HEK293 (cell line): ENCODE data around the gene CLEC12A.
A peak's percentile ranks its signal among the peaks of the same experiment; 100 is the strongest.
"Not testable (repeated sequence)": the region's sequence is repeated elsewhere in the genome, so short reads cannot be mapped to it uniquely, and the experiment has no call there.

ENCODE experiments used
- CTCF ChIA-PET: fragments of 350-600 bp; formaldehyde crosslinking; extraction: SDS; loops from one replicate; lab custom pipeline; 2021; ENCODE audit warnings: antibody characterized with exemption; lab: Yijun Ruan, JAX
- POLR2A ChIA-PET: fragments of 300-600 bp; formaldehyde crosslinking; extraction: SDS; loops from one replicate; lab custom pipeline; 2020; ENCODE audit warnings: antibody characterized with exemption, inconsistent platforms; lab: Yijun Ruan, JAX
- H3K27ac ChIP-seq: fragments of 200-500 bp; sonication (Bioruptor generic); 2 replicates; pipeline ENCODE4 v1.5.1; 2014; ENCODE audit warnings: low read depth, low read length, control low read depth, inconsistent platforms; ENCODE audit errors: extremely low read depth
- H3K36me3 ChIP-seq, 2 experiments: fragments of 200-500 bp in 1 of 2; sonication (Bioruptor generic) in 1 of 2; 1 replicate in 1 of 2; 2 replicates in 1 of 2; pipeline ENCODE4 v1.5.1; 2014 to 2017; ENCODE audit warnings: inconsistent platforms in 2 of 2, low read length in 2 of 2; ENCODE audit not compliant: control insufficient read depth in 2 of 2, insufficient read depth in 1 of 2
- H3K4me1 ChIP-seq: fragments of 200-500 bp; sonication (Bioruptor generic); 2 replicates; pipeline ENCODE4 v1.5.1; 2014; ENCODE audit warnings: mild to moderate bottlenecking, low read length, inconsistent platforms; ENCODE audit not compliant: control insufficient read depth, insufficient read depth
- H3K4me3 ChIP-seq: 2 replicates; pipeline ENCODE4 v1.5.1; 2011; ENCODE audit warnings: low read depth, mild to moderate bottlenecking, control low read depth, low read length, moderate library complexity
- H3K9me3 ChIP-seq: fragments of 200-500 bp; sonication (Bioruptor generic); 2 replicates; pipeline ENCODE4 v1.5.1; 2014; ENCODE audit warnings: low read depth, low read length, inconsistent platforms; ENCODE audit not compliant: control insufficient read depth, insufficient read depth
- GLI4 ChIP-seq: fragments of 450-650 bp; formaldehyde crosslinking; IDR thresholded peaks from 2 replicates; pipeline ENCODE4 v1.5.1; 2016; ENCODE audit warnings: missing biosample characterization, missing genetic modification characterization
- KLF9 ChIP-seq: fragments of 450-650 bp; formaldehyde crosslinking; IDR thresholded peaks from 2 replicates; pipeline ENCODE4 v1.5.1; 2016; ENCODE audit warnings: missing biosample characterization, missing genetic modification characterization, low read depth
- MEIS1 ChIP-seq: sonication (generic); formaldehyde crosslinking; IDR thresholded peaks from 2 replicates; pipeline ENCODE4 v1.8.1; 2022; ENCODE audit warnings: missing genetic modification reagents, mild to moderate bottlenecking, borderline replicate concordance
- MZF1 ChIP-seq: fragments of 450-650 bp; formaldehyde crosslinking; IDR thresholded peaks from 2 replicates; pipeline ENCODE4 v1.5.1; 2017; ENCODE audit warnings: missing biosample characterization, missing genetic modification characterization, borderline replicate concordance
- REPIN1 ChIP-seq: fragments of 450-650 bp; formaldehyde crosslinking; IDR thresholded peaks from 2 replicates; pipeline ENCODE4 v1.5.1; 2017; ENCODE audit warnings: missing biosample characterization, missing genetic modification characterization, low read depth
- SETDB1 ChIP-seq: IDR thresholded peaks from one replicate; pipeline ENCODE4 v1.6.1; 2017; ENCODE audit warnings: mild to moderate bottlenecking, low read length, moderate library complexity, mixed read lengths; ENCODE audit not compliant: insufficient read length
- TRIM28 ChIP-seq: IDR thresholded peaks from 2 replicates; pipeline ENCODE4 v1.6.1; 2011; ENCODE audit warnings: low read length, control low read depth, borderline replicate concordance
- YY1 ChIP-seq: fragments of 450-650 bp; formaldehyde crosslinking; IDR thresholded peaks from 2 replicates; pipeline ENCODE4 v1.5.1; 2018; ENCODE audit warnings: missing biosample characterization, missing genetic modification characterization
- YY2 ChIP-seq: fragments of 450-650 bp; formaldehyde crosslinking; IDR thresholded peaks from 2 replicates; pipeline ENCODE4 v1.5.1; 2016; ENCODE audit warnings: missing biosample characterization, missing genetic modification characterization
- ZNF146 ChIP-seq: fragments of 450-650 bp; formaldehyde crosslinking; IDR thresholded peaks from 2 replicates; pipeline ENCODE4 v1.5.1; 2016; ENCODE audit warnings: missing biosample characterization, missing genetic modification characterization
- ZNF175 ChIP-seq: fragments of 450-650 bp; formaldehyde crosslinking; IDR thresholded peaks from 2 replicates; pipeline ENCODE4 v1.5.1; 2016; ENCODE audit warnings: missing biosample characterization, missing genetic modification characterization
- ZNF23 ChIP-seq: fragments of 450-650 bp; formaldehyde crosslinking; IDR thresholded peaks from 2 replicates; pipeline ENCODE4 v1.5.1; 2016; ENCODE audit warnings: missing biosample characterization, missing genetic modification characterization, borderline replicate concordance
- ZNF248 ChIP-seq: fragments of 450-650 bp; formaldehyde crosslinking; IDR thresholded peaks from 2 replicates; pipeline ENCODE4 v1.5.1; 2017; ENCODE audit warnings: missing biosample characterization, missing genetic modification characterization
- ZNF292 ChIP-seq: fragments of 450-650 bp; formaldehyde crosslinking; IDR thresholded peaks from 2 replicates; pipeline ENCODE4 v1.5.1; 2016; ENCODE audit warnings: low read depth, missing biosample characterization, missing genetic modification characterization, borderline replicate concordance
- ZNF302 ChIP-seq: fragments of 450-650 bp; formaldehyde crosslinking; IDR thresholded peaks from 2 replicates; pipeline ENCODE4 v1.5.1; 2016; ENCODE audit warnings: missing biosample characterization, missing genetic modification characterization, low read depth
- ZNF366 ChIP-seq: fragments of 450-650 bp; formaldehyde crosslinking; conservative IDR thresholded peaks from 2 replicates; pipeline ENCODE4 v1.5.1; 2016; ENCODE audit warnings: missing biosample characterization, missing genetic modification characterization
- ZNF391 ChIP-seq: fragments of 450-650 bp; formaldehyde crosslinking; IDR thresholded peaks from 2 replicates; pipeline ENCODE4 v1.5.1; 2016; ENCODE audit warnings: low read depth, missing biosample characterization, missing genetic modification characterization, borderline replicate concordance
- ZNF404 ChIP-seq: fragments of 450-650 bp; formaldehyde crosslinking; IDR thresholded peaks from 2 replicates; pipeline ENCODE4 v1.5.1; 2017; ENCODE audit warnings: missing biosample characterization, missing genetic modification characterization
- ZNF433 ChIP-seq: fragments of 450-650 bp; formaldehyde crosslinking; IDR thresholded peaks from 2 replicates; pipeline ENCODE4 v1.5.1; 2016; ENCODE audit warnings: missing biosample characterization, missing genetic modification characterization, low read depth
- ZNF530 ChIP-seq: fragments of 450-650 bp; formaldehyde crosslinking; IDR thresholded peaks from 2 replicates; pipeline ENCODE4 v1.5.1; 2016; ENCODE audit warnings: low read depth, missing biosample characterization, missing genetic modification characterization
- ZNF571 ChIP-seq: fragments of 450-650 bp; formaldehyde crosslinking; IDR thresholded peaks from 2 replicates; pipeline ENCODE4 v1.5.0; 2017; ENCODE audit warnings: missing biosample characterization, missing genetic modification characterization
- ZNF585B ChIP-seq: fragments of 450-650 bp; formaldehyde crosslinking; IDR thresholded peaks from 2 replicates; pipeline ENCODE4 v1.5.1; 2016; ENCODE audit warnings: missing biosample characterization, missing genetic modification characterization
- ZNF596 ChIP-seq: fragments of 450-650 bp; IDR thresholded peaks from 2 replicates; pipeline ENCODE4 v1.5.0; 2018; ENCODE audit warnings: missing biosample characterization, mild to moderate bottlenecking, missing genetic modification characterization, moderate library complexity
- TF ChIP-seq, protein P1 (sequence below): fragments of 450-650 bp; formaldehyde crosslinking; conservative IDR thresholded peaks from 2 replicates; pipeline ENCODE4 v1.5.1; 2016; ENCODE audit warnings: low read depth, missing biosample characterization, missing genetic modification characterization
- TF ChIP-seq, protein P2 (sequence below): fragments of 450-650 bp; IDR thresholded peaks from 2 replicates; pipeline ENCODE4 v1.5.1; 2018; ENCODE audit warnings: missing biosample characterization, mild to moderate bottlenecking, missing genetic modification characterization
- TF ChIP-seq, protein P3 (sequence below): fragments of 450-650 bp; formaldehyde crosslinking; IDR thresholded peaks from 2 replicates; pipeline ENCODE4 v1.5.1; 2016; ENCODE audit warnings: missing biosample characterization, missing genetic modification characterization
- TF ChIP-seq, protein P4 (sequence below): fragments of 450-650 bp; formaldehyde crosslinking; IDR thresholded peaks from 2 replicates; pipeline ENCODE4; 2016; ENCODE audit warnings: missing biosample characterization, missing genetic modification characterization
- TF ChIP-seq, protein P5 (sequence below): fragments of 450-650 bp; formaldehyde crosslinking; IDR thresholded peaks from 2 replicates; pipeline ENCODE4 v1.5.1; 2016; ENCODE audit warnings: missing biosample characterization, missing genetic modification characterization

Gene CLEC12A

DNA sequence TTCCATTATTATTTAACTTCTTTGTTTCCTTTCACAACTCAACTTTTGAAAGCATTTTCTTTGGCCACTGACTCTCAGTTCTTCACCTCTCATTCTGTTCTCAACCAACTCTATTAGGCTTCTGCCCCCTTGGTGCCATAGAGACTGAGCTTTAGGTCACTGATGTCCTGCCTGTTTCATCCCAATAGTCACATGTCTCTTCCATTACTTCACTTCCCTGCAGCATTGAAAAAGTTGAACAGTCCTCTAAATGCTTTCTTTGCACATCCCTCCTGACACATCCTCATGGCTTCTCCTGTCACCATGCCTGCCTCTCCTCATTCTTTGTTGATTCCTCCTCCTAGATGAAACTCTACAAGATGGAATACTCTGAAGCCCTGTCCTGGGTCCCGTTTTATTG is 2.7 kb downstream of the CLEC12A start (continued):
- TF ChIP-seq ZNF248 (tag by site-specific recombination) (no peak), ZNF530 (no peak), ZNF596 (tag by site-specific recombination) (no peak), ZNF302 (tag by site-specific recombination) (no peak), ZNF175 (tag by site-specific recombination) (no peak), MZF1 (tag by site-specific recombination) (no peak), KLF9 (no peak)
- TF ChIP-seq, protein P1, sequence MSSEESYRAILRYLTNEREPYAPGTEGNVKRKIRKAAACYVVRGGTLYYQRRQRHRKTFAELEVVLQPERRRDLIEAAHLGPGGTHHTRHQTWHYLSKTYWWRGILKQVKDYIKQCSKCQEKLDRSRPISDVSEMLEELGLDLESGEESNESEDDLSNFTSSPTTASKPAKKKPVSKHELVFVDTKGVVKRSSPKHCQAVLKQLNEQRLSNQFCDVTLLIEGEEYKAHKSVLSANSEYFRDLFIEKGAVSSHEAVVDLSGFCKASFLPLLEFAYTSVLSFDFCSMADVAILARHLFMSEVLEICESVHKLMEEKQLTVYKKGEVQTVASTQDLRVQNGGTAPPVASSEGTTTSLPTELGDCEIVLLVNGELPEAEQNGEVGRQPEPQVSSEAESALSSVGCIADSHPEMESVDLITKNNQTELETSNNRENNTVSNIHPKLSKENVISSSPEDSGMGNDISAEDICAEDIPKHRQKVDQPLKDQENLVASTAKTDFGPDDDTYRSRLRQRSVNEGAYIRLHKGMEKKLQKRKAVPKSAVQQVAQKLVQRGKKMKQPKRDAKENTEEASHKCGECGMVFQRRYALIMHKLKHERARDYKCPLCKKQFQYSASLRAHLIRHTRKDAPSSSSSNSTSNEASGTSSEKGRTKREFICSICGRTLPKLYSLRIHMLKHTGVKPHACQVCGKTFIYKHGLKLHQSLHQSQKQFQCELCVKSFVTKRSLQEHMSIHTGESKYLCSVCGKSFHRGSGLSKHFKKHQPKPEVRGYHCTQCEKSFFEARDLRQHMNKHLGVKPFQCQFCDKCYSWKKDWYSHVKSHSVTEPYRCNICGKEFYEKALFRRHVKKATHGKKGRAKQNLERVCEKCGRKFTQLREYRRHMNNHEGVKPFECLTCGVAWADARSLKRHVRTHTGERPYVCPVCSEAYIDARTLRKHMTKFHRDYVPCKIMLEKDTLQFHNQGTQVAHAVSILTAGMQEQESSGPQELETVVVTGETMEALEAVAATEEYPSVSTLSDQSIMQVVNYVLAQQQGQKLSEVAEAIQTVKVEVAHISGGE: no peak
- TF ChIP-seq, protein P2, sequence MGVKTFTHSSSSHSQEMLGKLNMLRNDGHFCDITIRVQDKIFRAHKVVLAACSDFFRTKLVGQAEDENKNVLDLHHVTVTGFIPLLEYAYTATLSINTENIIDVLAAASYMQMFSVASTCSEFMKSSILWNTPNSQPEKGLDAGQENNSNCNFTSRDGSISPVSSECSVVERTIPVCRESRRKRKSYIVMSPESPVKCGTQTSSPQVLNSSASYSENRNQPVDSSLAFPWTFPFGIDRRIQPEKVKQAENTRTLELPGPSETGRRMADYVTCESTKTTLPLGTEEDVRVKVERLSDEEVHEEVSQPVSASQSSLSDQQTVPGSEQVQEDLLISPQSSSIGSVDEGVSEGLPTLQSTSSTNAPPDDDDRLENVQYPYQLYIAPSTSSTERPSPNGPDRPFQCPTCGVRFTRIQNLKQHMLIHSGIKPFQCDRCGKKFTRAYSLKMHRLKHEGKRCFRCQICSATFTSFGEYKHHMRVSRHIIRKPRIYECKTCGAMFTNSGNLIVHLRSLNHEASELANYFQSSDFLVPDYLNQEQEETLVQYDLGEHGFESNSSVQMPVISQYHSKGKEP (tag by site-specific recombination): no peak

DNA sequence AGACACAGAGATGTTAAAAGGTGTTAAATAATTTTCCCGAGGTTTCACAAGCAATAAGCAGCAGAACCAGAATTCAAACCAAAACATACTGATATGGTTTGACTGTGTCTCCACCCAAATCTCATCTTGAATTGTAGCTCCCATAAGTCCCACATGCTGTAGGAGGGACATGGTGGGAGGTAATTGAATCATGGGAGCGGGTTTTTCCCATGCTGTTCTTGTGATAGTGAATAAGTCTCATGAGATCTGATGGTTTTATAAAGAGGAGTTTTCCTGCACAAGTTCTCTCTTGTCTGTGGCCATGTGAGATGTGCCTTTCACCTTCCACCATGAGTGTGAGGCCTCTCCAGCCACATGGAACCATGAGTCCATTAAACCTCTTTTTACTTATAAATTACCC is 3.5 kb downstream of the CLEC12A start:
- CTCF ChIA-PET, H3K4me3 ChIP-seq, H3K27ac ChIP-seq, POLR2A ChIA-PET, H3K9me3 ChIP-seq, H3K4me1 ChIP-seq, H3K36me3 ChIP-seq: not testable (repeated sequence)

DNA sequence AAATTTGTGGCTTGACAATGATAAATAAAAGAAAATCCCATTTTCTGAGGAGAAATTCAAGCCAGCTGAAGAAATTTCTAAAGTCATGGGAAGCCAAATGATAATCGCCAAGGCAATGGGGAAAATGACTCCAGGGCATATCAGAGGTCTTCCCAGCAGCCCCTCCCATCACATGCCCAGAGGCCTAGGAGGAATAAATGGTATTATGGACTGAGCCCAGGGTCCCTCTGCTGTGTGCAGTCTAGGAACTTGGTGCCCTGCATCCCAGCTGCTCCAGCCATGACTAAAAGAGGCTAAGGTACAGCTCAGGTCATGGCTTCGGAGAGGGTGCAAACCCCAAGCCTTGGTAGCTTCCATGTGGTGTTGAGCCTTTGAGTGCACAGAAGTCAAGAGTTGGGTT is 4.4 kb downstream of the CLEC12A start:
- Histone ChIP-seq H3K4me1 (no peaks in the 10 kb centered on the region), H3K27ac (no peak overlapping the region), H3K4me3 (no peak overlapping the region), H3K9me3 (no peaks in the 10 kb centered on the region), H3K36me3 (no peaks in the 10 kb centered on the region)
- ChIA-PET CTCF (no interaction called here), POLR2A (no interaction called here)
- TF ChIP-seq YY1 (no peak), ZNF366 (no peak), ZNF433 (tag by site-specific recombination) (no peak), GLI4 (tag by site-specific recombination) (no peak), ZNF146 (tag by site-specific recombination) (no peak), TRIM28 (peak; percentile 65; the same call in 1 of the 2 replicates), ZNF391 (tag by site-specific recombination) (no peak), ZNF404 (tag by site-specific recombination) (no peak), ZNF23 (no peak), ZNF571 (tag by site-specific recombination) (no peak), MEIS1 (CRISPR knock-in tag) (no peak), REPIN1 (tag by site-specific recombination) (no peak), ZNF585B (peak; percentile 92), YY2 (tag by site-specific recombination) (no peak), SETDB1 (peak; percentile 45), ZNF292 (tag by site-specific recombination) (no peak)
- TF ChIP-seq, protein P3, sequence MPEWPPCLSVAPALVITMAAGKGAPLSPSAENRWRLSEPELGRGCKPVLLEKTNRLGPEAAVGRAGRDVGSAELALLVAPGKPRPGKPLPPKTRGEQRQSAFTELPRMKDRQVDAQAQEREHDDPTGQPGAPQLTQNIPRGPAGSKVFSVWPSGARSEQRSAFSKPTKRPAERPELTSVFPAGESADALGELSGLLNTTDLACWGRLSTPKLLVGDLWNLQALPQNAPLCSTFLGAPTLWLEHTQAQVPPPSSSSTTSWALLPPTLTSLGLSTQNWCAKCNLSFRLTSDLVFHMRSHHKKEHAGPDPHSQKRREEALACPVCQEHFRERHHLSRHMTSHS (tag by site-specific recombination): no peak
- TF ChIP-seq, protein P4, sequence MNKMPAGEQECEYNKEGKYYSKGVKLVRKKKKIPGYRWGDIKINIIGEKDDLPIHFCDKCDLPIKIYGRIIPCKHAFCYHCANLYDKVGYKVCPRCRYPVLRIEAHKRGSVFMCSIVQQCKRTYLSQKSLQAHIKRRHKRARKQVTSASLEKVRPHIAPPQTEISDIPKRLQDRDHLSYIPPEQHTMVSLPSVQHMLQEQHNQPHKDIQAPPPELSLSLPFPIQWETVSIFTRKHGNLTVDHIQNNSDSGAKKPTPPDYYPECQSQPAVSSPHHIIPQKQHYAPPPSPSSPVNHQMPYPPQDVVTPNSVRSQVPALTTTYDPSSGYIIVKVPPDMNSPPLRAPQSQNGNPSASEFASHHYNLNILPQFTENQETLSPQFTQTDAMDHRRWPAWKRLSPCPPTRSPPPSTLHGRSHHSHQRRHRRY (tag by site-specific recombination): no peak
- TF ChIP-seq, protein P5, sequence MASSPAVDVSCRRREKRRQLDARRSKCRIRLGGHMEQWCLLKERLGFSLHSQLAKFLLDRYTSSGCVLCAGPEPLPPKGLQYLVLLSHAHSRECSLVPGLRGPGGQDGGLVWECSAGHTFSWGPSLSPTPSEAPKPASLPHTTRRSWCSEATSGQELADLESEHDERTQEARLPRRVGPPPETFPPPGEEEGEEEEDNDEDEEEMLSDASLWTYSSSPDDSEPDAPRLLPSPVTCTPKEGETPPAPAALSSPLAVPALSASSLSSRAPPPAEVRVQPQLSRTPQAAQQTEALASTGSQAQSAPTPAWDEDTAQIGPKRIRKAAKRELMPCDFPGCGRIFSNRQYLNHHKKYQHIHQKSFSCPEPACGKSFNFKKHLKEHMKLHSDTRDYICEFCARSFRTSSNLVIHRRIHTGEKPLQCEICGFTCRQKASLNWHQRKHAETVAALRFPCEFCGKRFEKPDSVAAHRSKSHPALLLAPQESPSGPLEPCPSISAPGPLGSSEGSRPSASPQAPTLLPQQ (tag by site-specific recombination): no peak
